Thoracic aorta (tissue), 2 donors: ENCODE results near the gene ARHGAP22. TPM values are rescaled to one million over a fixed set of nuclear protein-coding genes. Genes with fewer than 3 reads are reported as not detected.

Experiments
- ATAC-seq: fragments of 150-250 bp; one replicate; pipeline ENCODE4 v1.8.0; 2017; ENCODE audit warnings: low read depth; ENCODE audit not compliant: insufficient number of reproducible peaks, low FRiP score
- DNase-seq: peaks from one replicate; pipeline ENCODE4 v3.0.0-alpha.2; 2020; ENCODE audit warnings: low spot score
- H3K27ac ChIP-seq, 2 donors: fragments of 200-600 bp; sonication (generic); 1 replicate in 1 of 2; 2 replicates in 1 of 2; pipeline ENCODE4 v1.5.1; 2016; ENCODE audit warnings: mild to moderate bottlenecking in 2 of 2, moderate library complexity in 2 of 2
- H3K27me3 ChIP-seq: fragments of 200-600 bp; sonication (generic); replicated peaks from 2 replicates; pipeline ENCODE4 v1.6.0; 2016; ENCODE audit warnings: mild to moderate bottlenecking; ENCODE audit not compliant: insufficient read depth
- H3K36me3 ChIP-seq: fragments of 200-600 bp; sonication (generic); one replicate; pipeline ENCODE4 v1.5.1; 2016
- H3K4me1 ChIP-seq, 2 donors: fragments of 200-600 bp; sonication (generic); 1 replicate in 1 of 2; 2 replicates in 1 of 2; pipeline versions ENCODE4 v1.5.1 to v1.6.0; 2016; ENCODE audit warnings: low read depth in 2 of 2, mild to moderate bottlenecking in 1 of 2; ENCODE audit not compliant: control insufficient read depth in 1 of 2
- H3K4me3 ChIP-seq: fragments of 200-600 bp; sonication (generic); 2 replicates; pipeline ENCODE4 v1.5.1; 2016; ENCODE audit warnings: mild to moderate bottlenecking
- H3K9me3 ChIP-seq: fragments of 200-600 bp; sonication (generic); 2 replicates; pipeline ENCODE4 v1.5.1; 2016
- CTCF ChIP-seq: fragments of 200-600 bp; sonication (generic); IDR thresholded peaks from one replicate; pipeline ENCODE4 v1.5.1; 2019; ENCODE audit warnings: antibody characterized with exemption
- total RNA-seq, 2 donors: library from RNA; depleted of rRNA; stranded (reverse); fragments of >200 nt; gene quantifications; one replicate each; pipeline versions ENCODE4 v1.1.0 to v1.2.3, GENCODE V29; 2016

ARHGAP22 gene
- total RNA-seq, 2 donors from 2014 or later: 15.4 to 24.8 TPM

GRCh38 chr10:48470115-48470892 lies 134.6 kb downstream of the ARHGAP22 start:
- no peak for DNase-seq
- H3K27me3 ChIP-seq: no peaks in the 10 kb centered on the region

DNA sequence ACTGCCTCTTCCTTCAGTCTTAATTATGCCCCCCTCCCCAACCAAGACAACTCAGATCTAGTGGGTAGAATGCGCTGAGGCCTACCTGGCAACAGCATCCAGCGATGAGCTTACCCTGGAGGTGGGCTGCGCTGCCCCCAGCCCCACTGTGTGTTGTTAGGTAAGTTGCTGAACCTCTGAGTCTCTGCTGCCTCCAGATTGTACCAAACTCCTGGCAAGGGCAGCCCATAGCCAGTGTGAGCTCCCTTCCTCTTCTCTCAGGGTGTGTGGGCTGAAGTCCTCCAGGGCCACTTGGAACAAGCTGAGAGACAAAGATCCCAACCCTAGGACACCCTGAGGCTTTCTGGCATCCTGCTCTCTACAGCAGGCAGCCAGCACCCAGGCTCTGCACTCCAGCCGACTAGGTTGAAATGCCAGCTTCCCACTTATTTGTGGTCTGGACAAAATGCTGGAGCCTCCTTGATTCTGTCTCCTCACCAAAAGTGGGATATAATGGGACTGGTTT lies 135.3 kb downstream of the ARHGAP22 start:
- H3K27ac ChIP-seq: no peak overlapping the region
- DNase-seq: no peak
- H3K36me3 ChIP-seq: no peaks in the 10 kb centered on the region
- TF ChIP-seq CTCF: no peak
- no peaks in the 10 kb centered on the region for H3K9me3 ChIP-seq
- no peaks in the 10 kb centered on the region for H3K27me3 ChIP-seq
- peaks cover 6 to 18% of the 10 kb centered on the region in 2 donors for H3K4me1 ChIP-seq
- no peak for ATAC-seq
- H3K4me3 ChIP-seq: no peak overlapping the region

More at GRCh38 chr10:48470115-48470892, 134.6 kb downstream of the ARHGAP22 start:
- Histone ChIP-seq H3K27ac (no peak overlapping the region), H3K36me3 (no peaks in the 10 kb centered on the region), H3K4me3 (no peak overlapping the region), H3K4me1 (peaks cover 3 to 10% of the 10 kb centered on the region in 2 donors), H3K9me3 (no peaks in the 10 kb centered on the region)
- no peak for TF ChIP-seq CTCF
- no peak for ATAC-seq

GRCh38 chr10:48468866-48469511 lies 135.9 kb downstream of the ARHGAP22 start:
- no peaks in the 10 kb centered on the region for H3K9me3 ChIP-seq
- ATAC-seq (no peak), DNase-seq (no peak)
- peaks cover 6 to 24% of the 10 kb centered on the region in 2 donors for H3K4me1 ChIP-seq
- no peak for TF ChIP-seq CTCF
- no peaks in the 10 kb centered on the region for H3K36me3 ChIP-seq
- H3K4me3 ChIP-seq: no peak overlapping the region
- no peak overlapping the region for H3K27ac ChIP-seq
- H3K27me3 ChIP-seq: no peaks in the 10 kb centered on the region

DNA sequence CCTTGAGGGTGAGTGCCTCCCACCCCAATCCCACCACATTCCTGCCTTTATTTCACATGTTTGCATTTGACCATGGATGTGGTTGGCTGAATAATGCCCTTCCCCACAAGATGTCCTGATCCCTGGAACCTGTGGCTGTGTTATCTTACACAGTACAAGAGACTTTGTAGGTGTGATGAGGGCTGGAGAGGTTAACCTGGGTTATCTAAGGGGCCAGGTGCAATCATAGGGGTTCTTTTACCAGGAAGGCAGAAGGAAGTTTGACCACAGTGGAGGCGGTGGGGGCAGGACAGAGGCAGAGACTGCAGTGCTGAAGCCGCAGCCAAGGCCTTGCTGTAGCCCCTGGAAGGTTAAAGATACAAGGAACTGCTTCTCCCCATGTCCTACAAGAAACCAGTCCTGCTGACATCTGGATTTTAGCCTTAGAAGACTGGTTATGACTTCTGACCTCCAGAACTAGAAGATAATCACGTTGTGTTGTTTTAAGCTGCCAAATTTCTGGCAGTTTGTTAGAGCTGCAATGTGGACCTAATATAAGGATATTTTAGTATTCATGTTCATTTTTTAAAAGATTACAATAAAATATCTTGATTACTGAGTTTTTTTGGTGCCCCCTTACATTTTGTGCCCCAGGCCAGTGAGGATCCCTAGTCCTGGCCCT lies 136.6 kb downstream of the ARHGAP22 start:
- Histone ChIP-seq H3K4me1 (peaks cover 6 to 31% of the 10 kb centered on the region in 2 donors), H3K27ac (no peak overlapping the region), H3K9me3 (no peaks in the 10 kb centered on the region), H3K36me3 (no peaks in the 10 kb centered on the region), H3K4me3 (no peak overlapping the region), H3K27me3 (no peaks in the 10 kb centered on the region)
- DNase-seq (no peak), ATAC-seq (no peak)
- TF ChIP-seq CTCF: no peak

DNA sequence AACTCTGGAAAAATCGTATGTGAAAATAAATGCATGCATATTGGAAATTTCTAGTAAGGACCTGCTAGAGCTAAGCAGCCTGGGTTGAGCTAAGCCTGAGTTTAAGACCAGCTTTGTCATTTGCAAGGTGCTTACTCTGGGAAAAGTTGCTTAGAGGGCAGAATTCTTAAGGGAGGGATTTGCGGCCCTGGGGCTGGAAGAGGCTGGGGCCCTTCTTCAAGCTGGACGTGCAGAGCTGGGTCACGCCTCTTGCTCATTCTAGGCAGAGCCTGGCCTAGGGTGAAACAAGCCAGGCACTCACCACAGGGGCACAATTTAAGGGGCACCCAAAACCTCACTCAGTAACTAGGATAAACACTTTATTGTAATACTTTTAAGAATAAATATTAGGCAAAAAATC lies 137.2 kb downstream of the ARHGAP22 start:
- Histone ChIP-seq H3K27me3 (no peaks in the 10 kb centered on the region), H3K4me3 (no peak overlapping the region), H3K9me3 (no peaks in the 10 kb centered on the region), H3K4me1 (peaks cover 6 to 34% of the 10 kb centered on the region in 2 donors), H3K27ac (no peak overlapping the region), H3K36me3 (no peaks in the 10 kb centered on the region)
- ATAC-seq: no peak
- no peak for DNase-seq
- no peak for TF ChIP-seq CTCF
